WTC11 (cell line): ENCODE data around the gene SOCS7.

Source experiments
- ATF1 ChIP-seq: sonication (generic); formaldehyde crosslinking; IDR thresholded peaks from 2 replicates; pipeline ENCODE4 v1.8.1; 2023; ENCODE audit warnings: mild to moderate bottlenecking, moderate library complexity, missing genetic modification reagents
- JUN ChIP-seq: sonication (generic); formaldehyde crosslinking; IDR thresholded peaks from 2 replicates; pipeline ENCODE4 v1.8.0; 2023; ENCODE audit warnings: mild to moderate bottlenecking, missing genetic modification reagents
- NR1H2 ChIP-seq: sonication (generic); formaldehyde crosslinking; IDR thresholded peaks from 2 replicates; pipeline ENCODE4 v1.9.0; 2021; ENCODE audit warnings: mild to moderate bottlenecking, moderate library complexity, missing genetic modification reagents
- TF ChIP-seq, protein P1 (sequence below): fragments of 200-600 bp; IDR thresholded peaks from 2 replicates; pipeline ENCODE4 v1.8.0; 2022; ENCODE audit warnings: antibody characterized with exemption
- TF ChIP-seq, protein P2 (sequence below): sonication (generic); formaldehyde crosslinking; conservative IDR thresholded peaks from 2 replicates; pipeline ENCODE4 v1.8.1; 2022; ENCODE audit warnings: mild to moderate bottlenecking, missing genetic modification reagents

DNA sequence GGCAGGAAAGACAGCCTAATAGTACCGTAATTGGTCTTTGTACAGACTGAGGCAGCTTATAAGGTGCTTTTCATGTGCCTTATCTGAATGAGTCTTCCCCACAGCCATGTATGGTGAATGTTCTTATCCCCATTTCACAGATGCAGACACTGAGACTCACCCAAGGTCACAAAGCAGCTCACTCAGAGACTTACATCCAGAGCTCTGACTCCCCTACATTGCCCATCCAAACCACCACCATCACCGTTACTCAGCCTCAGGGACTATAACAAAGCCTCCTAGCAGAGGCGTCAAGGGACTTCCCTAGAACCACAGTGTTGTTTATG is 7.3 kb upstream of the SOCS7 start:
- TF ChIP-seq, protein P1, sequence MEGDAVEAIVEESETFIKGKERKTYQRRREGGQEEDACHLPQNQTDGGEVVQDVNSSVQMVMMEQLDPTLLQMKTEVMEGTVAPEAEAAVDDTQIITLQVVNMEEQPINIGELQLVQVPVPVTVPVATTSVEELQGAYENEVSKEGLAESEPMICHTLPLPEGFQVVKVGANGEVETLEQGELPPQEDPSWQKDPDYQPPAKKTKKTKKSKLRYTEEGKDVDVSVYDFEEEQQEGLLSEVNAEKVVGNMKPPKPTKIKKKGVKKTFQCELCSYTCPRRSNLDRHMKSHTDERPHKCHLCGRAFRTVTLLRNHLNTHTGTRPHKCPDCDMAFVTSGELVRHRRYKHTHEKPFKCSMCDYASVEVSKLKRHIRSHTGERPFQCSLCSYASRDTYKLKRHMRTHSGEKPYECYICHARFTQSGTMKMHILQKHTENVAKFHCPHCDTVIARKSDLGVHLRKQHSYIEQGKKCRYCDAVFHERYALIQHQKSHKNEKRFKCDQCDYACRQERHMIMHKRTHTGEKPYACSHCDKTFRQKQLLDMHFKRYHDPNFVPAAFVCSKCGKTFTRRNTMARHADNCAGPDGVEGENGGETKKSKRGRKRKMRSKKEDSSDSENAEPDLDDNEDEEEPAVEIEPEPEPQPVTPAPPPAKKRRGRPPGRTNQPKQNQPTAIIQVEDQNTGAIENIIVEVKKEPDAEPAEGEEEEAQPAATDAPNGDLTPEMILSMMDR = no peak
- TF ChIP-seq JUN (CRISPR knock-in tag) (no peak), NR1H2 (CRISPR knock-in tag) (no peak), ATF1 (CRISPR knock-in tag) (no peak)
- TF ChIP-seq, protein P2, sequence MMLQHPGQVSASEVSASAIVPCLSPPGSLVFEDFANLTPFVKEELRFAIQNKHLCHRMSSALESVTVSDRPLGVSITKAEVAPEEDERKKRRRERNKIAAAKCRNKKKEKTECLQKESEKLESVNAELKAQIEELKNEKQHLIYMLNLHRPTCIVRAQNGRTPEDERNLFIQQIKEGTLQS (CRISPR knock-in tag) = no peak
